Right lobe of liver (tissue), 4 donors: ENCODE results near the gene MFSD6L.

Experiments used
- POLR2A ChIP-seq: fragments of 450-650 bp; IDR thresholded peaks from one replicate; pipeline ENCODE4 v1.6.1; 2017; ENCODE audit warnings: antibody characterized with exemption, mild to moderate bottlenecking
- TF ChIP-seq, protein P1 (sequence below), 4 donors: fragments of 200-600 bp in 3 of 4; fragments of 450-650 bp in 1 of 4; IDR thresholded peaks; one replicate each; pipeline versions ENCODE4 v1.5.1 to v1.8.0; 2016 to 2022; ENCODE audit warnings: antibody characterized with exemption in 4 of 4, mild to moderate bottlenecking in 2 of 4
- donor health status: DM: no; HTN: no; CAD: no.
- donor health status: DM: no; HTN: no; CAD: no.
- donor health status: DM: no; HTN: yes; CAD: no.

DNA sequence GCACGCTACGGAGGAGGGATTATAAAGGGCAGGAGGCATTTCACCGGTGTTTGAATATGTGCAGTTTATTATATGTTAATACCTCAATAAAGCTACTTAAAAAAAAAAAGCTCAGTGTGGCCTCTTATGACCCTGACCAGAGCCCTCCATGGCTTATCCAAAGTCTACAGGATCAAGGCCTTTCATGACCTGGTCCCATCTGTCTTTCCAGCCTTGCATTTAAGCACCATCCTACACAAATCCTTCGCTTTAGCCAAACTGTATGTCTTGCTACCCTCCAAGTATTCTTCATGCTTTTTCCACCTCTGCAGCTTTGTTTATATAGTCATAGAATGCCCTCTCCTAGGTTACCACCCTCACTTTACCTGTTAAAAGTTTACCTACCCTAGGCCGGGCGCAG, 6.5 kb downstream of the MFSD6L start:
- TF ChIP-seq, protein P1, sequence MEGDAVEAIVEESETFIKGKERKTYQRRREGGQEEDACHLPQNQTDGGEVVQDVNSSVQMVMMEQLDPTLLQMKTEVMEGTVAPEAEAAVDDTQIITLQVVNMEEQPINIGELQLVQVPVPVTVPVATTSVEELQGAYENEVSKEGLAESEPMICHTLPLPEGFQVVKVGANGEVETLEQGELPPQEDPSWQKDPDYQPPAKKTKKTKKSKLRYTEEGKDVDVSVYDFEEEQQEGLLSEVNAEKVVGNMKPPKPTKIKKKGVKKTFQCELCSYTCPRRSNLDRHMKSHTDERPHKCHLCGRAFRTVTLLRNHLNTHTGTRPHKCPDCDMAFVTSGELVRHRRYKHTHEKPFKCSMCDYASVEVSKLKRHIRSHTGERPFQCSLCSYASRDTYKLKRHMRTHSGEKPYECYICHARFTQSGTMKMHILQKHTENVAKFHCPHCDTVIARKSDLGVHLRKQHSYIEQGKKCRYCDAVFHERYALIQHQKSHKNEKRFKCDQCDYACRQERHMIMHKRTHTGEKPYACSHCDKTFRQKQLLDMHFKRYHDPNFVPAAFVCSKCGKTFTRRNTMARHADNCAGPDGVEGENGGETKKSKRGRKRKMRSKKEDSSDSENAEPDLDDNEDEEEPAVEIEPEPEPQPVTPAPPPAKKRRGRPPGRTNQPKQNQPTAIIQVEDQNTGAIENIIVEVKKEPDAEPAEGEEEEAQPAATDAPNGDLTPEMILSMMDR (IDR thresholded peaks at IDR 0.05) = no peak
- no peak for TF ChIP-seq POLR2A
